SHP77 treated with DMSO at 0.1 percent for 48 hours (cell line): ENCODE results near the gene LBH.

ENCODE experiments used
- DNase-seq: peaks from one replicate; lab custom pipeline; 2025; lab: John Stamatoyannopoulos, UW

LBH gene

GRCh38 chr2:30308280-30308679 is 76.9 kb downstream of the LBH start:
- no peak for DNase-seq
